GM19239 (cell line): Measurements from ENCODE around the gene PARK7.
"Not testable (repeated sequence)": the region's sequence is repeated elsewhere in the genome, so short reads cannot be mapped to it uniquely, and the experiment has no call there.

Experiments used
- DNase-seq: peaks from one replicate; pipeline ENCODE4 v3.0.0; 2011; ENCODE audit warnings: low spot score; ENCODE audit not compliant: insufficient read length
- FAIRE-seq: peaks from 2 replicates; lab custom pipeline; 2011; peaks lifted over from hg19 to GRCh38; lab: Jason Lieb, UNC

PARK7 gene

DNA sequence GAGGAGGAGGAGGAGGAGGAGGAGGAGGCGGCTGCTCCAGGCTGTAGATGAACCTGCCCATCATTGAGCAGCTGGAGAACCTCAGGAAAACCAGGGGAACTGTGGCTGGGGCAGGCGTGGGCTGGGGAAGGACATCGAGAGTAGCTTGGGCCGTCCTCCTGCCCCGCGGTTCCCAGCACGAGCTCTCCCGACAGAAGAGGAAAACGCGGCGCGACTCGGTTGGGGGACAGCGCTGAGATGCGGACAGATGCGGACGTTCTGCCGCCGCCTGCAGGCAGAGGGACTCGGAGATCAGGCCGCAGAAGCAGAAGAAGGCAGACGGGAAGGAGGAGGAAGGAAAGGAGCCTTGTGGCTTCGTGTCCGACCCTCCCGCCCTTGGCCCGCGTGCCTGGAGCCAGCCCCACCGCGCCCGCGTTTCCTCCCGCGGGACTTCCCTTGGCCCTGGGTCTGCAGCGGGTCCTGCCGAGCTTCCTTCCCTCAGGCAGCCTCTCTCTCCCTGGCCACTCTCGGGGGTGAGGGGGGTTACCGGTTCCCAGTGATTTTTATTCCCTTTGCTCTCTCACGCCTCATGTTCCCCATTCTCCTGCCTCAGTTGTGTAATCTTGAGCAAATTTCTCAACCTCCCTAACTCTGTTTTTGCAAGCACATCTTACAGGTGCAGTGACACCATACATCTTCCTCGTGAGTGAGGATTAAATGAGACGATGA is 19.1 kb upstream of the PARK7 start:
- no peak for FAIRE-seq
- DNase-seq, result peak; percentile 28

DNA sequence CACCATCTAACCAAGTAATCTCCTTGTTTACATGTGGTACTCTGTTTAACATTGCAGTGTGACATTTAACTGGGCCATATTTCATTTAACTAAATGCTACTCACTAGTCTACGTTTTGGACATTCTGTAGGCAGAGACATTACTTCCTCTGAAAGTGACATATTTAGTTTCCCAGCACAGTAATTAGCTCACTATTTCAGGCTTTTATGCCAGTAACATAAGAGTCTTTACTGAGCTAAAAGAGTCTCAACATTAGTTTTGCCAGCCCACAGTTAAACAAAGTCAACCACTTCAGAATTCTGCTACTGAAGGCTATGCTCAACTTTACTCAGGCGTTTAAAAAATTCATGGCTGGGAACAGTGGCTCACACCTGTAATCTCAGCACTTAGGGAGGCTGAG is 18.3 kb upstream of the PARK7 start:
- no peak for DNase-seq
- no peak for FAIRE-seq

DNA sequence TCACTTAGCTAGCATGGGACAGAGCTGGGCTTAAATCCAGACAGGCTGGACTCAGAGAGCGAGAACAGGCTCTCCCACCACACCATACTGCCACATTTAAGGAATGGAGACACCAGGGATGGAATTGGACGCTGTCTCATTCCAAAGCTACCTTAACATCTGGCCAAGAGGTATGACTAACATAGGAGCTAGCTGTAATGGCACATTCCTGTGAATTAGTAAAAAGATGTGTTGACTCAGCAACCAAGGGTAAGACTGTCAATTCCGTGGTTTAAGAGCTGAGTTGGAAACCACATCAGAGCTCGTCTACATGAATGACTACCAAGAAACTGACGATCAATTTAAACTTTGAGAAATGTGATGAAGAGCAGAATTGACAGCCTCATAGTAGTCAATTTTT is 12.6 kb upstream of the PARK7 start:
- FAIRE-seq, result no peak
- no peak for DNase-seq

DNA sequence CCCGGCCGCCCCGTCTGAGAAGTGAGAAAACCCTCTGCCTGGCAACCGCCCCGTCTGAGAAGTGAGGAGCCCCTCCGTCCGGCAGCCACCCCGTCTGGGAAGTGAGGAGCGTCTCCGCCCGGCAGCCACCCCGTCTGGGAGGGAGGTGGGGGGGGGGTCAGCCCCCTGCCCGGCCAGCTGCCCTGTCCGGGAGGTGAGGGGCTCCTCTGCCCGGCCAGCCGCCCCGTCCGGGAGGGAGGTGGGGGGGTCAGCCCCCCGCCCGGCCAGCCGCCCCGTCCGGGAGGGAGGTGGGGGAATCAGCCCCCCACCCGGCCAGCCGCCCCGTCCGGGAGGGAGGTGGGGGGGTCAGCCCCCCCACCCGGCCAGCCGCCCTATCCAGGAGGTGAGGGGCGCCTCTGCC is 8.7 kb upstream of the PARK7 start:
- not testable (repeated sequence) for FAIRE-seq, DNase-seq

DNA sequence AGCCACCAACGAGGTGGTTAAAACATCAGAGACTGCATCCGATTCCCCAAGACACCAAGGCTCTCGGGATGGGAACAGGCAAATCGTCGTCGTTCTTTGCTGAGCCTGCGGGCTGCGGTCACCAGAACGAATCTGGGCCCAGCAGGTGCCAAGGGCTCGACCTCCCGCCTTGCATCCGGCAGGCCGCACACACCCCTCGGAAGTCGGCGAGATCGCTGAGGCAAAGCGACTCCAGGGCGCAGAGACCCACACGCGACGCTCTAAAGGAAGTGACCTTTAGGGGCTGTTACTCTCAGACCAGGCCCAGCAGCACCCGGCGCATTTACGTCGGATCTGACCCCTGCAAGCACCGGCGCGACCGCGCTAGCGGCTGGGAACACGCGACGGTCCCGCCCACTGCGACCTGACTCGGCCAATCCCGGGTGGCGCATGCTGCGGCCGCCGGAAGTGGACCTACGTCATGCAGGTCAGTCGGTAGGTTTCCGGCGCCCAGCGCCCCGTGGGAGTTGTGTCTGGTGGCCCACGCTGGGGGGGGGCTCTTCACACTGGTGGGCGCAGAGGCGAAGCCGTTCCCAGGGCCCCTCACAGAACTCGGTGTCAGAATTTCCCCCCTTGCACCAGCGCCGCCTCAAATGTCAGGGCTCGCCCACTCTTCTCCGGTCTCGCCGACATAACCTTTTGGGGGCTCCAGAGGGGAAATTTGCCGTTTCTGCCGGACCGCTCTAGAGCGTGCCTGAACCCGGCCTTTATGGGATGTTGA is 7.5 kb upstream of the PARK7 start:
- DNase-seq, result peak; percentile 94

DNA sequence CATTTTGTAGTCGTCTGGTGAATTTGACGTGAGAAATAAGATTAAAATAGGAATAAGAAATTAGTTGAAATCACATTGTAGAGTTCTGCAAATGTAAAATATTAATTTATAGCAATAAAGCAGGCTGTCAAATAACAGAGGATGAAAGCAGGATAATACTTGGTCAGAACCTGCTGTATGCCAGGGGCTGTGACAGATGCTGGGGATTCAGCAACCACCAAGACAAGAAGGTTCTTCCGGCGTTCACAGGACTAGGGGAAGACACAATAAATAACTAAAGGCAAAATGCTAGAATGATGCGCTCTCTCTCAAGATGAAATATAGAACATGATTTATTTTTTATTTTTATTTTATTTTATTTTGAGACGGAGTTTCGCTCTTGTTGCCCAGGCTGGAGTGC is 6.8 kb upstream of the PARK7 start:
- no peak for DNase-seq
- no peak for FAIRE-seq

More for the DNA sequence above, 7.5 kb upstream of the PARK7 start:
- peak; percentile 97 for FAIRE-seq

DNA sequence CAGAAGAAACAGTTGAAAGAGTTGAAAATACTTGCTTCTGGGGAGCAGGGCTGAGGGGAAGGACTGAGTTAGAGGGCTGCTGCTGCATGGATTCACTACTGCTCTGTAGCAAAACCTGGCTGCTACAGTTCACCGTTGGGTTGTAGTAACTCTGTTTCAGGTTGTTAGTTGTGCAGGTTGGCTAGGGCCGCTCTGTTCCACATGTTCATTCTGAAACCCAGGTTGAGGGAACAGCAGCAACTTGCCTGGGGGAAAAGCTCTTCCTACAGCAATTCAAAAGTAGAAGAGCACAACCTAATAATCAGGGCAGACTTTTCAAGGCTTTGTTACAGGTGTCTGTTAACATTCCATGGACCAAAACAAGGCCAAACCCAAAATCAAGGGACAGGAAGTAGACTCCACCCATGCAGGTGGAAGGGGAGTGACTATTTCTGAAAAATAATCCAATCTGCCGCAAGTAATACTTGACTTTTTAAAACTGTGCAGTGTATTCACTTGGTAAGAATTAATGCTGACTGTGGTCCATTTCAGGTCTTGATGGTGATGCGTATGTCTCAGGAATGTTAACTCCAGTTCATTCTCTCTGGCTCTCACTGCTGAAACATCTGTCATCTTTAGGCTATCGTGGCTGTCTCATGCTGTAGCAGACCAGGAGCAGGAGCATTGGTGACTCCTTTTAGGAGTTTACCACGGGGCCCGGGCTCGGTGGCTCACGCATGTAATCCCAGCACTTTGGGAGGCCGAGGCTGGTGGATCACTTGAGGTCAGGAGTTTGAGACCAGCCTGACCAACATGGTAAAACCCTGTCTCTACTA is 5.1 kb upstream of the PARK7 start:
- DNase-seq (no peak), FAIRE-seq (no peak)

DNA sequence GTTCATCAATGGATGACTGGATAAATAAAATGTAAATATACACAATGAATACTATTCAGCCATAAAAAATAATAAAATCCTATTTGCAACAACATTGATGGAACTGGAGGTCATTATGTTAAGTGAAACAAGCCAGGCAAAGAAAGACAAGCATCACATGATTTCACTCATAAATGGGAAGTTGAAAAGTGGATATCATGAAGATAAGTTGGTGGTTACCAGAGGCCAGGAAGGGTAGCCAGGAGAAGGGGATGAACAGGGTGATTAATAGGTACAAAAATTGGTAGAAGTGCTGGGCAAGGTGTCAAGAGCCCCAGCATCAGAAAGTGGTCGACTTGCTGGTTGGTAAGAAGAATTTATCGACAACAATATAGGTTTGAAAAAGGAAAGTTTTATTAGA is 1.3 kb upstream of the PARK7 start:
- FAIRE-seq, result no peak
- no peak for DNase-seq

DNA sequence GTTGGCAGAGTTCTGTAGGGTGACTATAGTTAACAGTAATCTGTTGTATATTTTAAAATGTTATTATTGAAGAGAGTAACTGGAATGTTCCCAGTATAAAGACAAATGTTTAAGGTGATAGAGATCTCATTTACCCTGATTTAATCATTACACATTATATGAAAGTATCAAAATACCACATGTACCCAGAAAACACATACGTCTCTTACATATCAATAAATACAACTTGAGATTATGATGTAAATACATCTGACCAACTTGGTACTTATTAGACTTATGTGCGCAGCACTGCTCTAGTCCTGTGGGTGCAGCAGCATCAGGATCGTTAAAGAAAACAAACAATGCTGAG is 670 bp upstream of the PARK7 start:
- FAIRE-seq, result no peak
- no peak for DNase-seq

DNA sequence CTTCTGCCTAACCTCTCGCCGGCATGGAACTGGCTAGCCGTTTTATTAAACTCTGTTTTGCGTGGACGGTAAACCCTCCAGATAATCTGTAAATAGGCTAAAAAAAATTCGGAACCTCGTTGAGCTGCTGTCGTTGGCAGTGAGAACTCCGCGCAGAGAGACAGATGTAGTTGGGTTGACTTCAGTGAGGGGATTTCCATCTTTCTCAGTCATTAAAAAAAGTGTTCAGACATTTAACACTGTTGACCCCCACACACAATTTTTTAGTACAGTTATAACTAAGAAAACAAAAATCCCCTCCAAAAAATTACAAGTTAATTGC is 464 bp downstream of the PARK7 start:
- no peak for DNase-seq

DNA sequence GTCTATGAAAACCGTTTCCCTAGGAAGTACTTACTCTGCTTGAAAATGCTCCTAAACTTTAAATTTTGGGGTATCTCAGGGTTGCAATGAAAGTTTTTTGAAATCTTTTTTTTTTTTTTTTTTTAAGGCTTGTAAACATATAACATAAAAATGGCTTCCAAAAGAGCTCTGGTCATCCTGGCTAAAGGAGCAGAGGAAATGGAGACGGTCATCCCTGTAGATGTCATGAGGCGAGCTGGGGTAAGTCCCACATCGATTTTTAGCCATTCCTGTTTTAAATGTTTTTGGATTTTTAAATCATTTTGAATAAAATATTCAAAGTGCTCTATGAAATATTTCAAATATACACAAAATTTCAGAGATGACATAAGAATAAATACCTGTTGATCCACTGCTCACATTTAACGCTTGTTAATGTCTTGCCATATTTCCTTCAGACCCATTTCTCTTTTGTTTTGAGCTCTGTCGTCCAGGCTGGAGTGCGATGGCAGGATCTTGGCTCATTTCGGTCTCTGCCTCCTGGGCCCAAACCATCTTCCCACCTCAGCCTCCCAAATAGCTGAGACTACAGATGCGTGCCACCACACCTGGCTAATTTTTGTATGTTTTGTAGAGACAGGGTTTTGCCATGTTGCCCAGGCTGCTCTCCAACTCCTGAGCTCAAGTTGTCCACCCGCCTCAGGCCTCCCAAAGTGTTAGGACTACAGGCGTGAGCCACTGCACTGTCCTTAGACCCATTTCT is 1.3 kb downstream of the PARK7 start:
- DNase-seq (no peak), FAIRE-seq (no peak)

More for the DNA sequence above, 464 bp downstream of the PARK7 start:
- no peak for FAIRE-seq

DNA sequence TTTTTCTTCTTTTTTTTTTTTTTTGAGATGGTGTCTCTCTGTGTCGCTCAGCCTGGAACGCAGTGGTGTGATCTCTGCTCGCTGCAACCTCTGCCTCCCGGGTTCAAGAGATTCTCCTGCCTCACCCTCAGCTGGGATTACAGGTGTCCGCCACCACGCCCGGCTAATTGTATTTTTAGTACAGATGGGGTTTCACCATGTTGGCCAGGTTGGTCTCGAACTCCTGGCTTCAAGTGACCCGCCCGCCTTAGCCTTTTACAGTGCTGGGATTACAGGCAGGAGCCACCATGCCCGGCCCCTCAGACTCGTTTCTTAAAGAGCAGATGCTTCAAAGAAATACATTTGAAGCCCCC is 1.8 kb downstream of the PARK7 start:
- DNase-seq, FAIRE-seq: not testable (repeated sequence)

DNA sequence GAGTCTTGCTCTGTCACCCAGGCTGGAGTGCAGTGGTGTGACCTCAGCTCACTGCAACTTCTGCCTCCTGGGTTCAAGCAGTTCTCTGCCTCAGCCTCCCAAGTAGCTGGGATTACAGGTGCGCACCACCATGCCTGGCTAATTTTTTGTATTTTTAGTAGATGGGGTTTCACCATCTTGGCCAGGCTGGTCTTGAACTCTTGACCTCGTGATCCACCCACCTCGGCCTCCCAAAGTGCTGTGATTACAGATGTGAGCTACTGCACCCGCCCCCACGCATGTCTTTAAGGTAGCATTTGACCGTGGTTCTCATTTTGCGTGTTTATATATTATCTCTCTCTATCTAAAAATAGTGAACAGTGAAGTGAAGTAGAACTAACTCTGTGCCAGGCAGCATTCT is 2.3 kb downstream of the PARK7 start:
- not testable (repeated sequence) for DNase-seq, FAIRE-seq

DNA sequence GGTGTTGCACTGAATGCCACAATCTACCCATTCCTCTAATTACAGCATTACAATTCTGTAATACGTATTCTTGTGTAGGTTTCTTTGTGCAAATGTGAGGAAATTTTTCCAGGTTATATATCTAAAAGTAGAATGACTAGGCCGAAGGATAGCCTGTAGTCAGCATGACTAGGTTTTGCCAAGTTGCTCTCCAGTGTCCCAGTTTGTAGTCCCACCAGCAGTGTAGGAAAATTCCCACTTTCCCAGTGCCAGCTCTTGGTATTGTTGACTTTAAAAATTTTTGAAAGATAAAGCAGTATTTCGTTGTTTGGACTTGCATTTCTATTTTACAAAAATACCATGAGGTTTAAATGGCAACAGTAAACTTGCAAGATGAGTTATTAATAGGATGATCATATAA is 3.0 kb downstream of the PARK7 start:
- DNase-seq (no peak), FAIRE-seq (no peak)

DNA sequence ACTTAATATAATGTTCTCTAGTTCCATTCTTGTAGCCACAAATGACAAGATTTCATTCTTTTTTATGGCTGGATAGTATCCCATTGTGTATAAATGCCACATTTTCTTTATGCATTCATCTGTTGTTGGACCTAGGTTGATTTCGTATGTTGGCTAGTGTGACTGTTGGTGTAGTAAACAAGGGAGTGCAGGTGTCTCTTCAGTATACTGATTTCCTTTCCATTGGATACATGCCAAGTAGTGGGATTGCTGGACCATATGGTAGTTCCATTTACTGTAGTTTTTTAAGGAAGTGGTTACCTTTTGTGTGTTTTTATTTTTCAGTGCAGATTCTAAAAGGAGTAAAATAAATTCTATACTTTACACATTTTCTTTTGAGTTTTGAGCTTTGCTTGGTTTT is 5.7 kb downstream of the PARK7 start:
- FAIRE-seq, result no peak

DNA sequence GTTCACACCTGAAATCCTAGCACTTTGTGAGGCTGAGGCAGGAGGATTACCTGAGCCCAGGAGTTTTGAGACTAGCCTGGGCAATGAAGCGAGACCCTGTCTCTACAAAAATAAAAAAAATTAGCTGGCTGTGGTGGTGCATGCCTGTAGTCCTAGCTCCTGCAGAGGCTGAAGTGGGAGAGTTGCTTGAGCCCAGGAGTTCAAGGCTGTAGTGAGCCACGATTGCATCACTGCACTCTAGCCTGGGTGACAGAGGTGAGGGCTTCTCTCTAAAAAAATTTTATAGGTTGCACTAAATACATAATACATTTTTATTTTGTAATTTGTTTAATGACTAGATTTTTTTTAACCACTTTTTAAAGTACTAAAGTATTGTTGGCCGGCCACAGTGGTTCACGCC is 6.1 kb downstream of the PARK7 start:
- DNase-seq (no peak), FAIRE-seq (no peak)

More for the DNA sequence above, 5.7 kb downstream of the PARK7 start:
- no peak for DNase-seq

DNA sequence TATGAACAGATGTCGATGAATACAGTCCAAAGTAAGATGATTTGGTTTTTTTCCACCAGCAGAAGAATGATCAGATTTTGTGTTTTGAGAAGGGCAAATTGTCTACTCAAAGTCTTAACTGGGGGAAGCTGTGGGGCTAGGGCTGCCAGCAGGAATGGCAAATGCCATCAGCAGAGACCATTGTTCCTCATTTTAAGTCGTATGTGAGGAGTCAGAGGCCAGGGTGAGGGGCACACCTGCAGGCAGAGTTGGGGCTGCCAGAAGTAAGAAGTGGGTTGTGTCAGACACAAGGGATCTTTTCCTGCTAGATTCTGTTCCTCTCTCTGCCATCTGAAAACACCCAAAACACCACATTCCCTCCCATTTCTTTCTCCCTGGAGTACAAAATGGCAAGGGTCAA is 8.7 kb downstream of the PARK7 start:
- FAIRE-seq, result no peak
- DNase-seq, result no peak

DNA sequence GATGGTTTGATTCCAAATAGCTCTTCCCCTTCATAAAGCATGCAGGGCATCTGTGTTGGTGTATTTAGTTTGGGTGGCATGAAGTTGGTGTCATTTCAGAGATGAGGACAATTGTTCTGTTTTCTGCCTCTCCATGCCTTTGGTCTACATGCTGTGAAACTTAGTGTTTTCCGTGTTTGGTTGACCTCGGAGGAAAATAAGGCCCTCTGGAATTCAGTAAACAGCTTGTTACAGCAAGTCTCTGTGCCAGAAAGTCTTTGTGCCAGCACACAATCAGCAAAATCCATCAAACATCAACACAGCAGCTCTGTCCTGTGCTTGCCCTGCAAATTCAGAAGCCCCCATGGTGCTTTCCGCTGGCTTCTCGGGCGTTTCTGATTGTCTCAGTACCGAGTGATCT is 9.5 kb downstream of the PARK7 start:
- DNase-seq (no peak), FAIRE-seq (no peak)

DNA sequence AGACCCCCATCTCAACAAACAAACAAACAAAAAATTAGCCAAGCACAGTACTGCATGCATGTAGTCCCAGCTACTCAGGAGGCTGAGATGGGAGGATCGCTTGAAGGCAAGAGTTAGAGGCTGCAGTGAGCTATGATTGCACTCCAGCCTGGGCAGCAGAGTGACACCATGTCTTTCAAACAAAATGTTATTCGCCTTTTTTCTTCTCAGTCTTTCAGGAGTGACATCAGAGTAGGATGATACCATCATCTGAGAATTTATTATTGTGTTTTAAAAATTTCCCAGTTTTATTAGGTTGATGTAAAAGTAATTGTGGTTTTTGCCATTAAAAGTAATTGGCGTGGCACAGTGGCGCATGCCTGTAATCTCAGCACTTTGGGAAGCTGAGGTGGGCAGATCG is 10.8 kb downstream of the PARK7 start:
- DNase-seq, result no peak
- no peak for FAIRE-seq

DNA sequence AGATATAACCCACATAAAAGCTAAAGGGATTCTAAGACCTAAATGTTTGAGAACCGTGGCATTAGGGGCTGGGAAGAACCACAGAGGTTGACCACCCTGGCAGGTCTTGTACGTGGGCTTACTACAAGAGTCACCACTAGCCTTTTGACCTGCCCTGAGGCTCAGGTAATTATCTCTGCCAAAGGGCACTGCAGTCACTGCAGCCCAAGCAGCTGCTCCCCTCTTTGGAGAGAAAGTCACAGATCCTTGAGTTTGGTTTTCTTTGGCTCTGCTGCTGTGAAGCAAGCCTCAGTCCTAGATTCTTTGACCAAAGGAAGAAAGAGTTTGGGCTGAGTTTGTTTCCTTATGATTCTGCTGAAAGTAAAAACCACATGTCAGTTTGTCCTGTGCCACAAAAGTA is 11.6 kb downstream of the PARK7 start:
- DNase-seq (no peak), FAIRE-seq (no peak)
